ENCODE measurements around the gene CRBN.
A peak's percentile ranks its signal among the peaks of the same experiment; 100 is the strongest.

CRBN gene

DNA sequence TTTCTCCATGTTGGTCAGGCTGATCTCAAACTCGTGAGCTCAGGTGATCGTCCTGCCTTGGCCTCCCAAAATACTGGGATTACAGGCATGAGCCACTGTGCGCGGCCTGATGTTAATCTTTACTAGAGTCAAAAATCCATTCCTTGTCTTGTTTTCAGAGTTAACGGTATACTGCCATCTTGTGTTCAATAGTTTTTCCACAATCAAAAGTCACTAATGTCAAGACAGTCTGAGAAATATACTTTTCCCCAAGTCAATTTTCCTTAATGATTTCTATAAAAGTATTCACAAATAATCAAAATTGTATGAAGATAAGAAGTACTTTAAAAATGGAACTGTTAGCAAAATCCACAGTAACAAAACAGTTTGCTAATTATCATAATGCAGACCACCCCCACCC lies 8.5 kb downstream of the CRBN start:
- peak; percentile 32 for DNase-seq (ENCODE audit: low read depth)

DNA sequence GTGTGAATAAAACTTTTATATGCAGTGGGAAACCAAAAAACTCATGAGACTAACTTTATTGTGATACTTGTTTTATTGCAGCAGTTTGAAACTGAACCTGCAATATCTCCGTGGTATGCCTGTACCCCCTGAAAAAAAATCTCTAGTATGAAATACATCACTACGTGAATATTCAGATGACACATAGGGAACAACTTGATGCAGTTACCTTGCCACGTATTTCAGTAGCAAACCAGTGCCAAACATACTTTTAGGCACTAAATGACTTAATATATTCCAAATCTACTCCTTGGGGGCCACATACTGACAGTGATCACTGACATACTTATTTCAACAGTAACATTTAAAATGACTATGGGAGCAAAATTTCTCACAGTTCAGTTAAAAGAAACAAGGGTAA lies 13.8 kb downstream of the CRBN start:
- no peak for DNase-seq (ENCODE audit: low read depth)

DNA sequence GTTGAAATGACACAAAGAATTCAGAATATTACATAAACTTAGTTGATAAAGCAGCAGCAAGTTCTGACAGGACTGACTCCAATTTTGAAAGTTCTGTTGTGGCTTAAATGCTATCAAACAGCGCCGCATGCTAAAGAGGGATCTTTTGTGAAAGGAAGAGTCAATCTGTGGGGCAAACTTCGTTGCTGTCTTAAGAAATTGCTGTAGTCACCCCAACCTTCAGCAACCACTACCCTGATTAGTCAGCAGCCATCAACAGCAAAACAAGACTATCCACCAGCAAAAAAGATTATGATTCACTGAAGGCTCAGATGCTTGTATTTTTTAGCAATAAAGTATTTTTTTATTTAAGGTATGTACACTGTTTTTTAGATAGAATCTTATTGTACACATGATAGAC lies 14.2 kb downstream of the CRBN start:
- DNase-seq (ENCODE audit: low read depth) = no peak

DNA sequence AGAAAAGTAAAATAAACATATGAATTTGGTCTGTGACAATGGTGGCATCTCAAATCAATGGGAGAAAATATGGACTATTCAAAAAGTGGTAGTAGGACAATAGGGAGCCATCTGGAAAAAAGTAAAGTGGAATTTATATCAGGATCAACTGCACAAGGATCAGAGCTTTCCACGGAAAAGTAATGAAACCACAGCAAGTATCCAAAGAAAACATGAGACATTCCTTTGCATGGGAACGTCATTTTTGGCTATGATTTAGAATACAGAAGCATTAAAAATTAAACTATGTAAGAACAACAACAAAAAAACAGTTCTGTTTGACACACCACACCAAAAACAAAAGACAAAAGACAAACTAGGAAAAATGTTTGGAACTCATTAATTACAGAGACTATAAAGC lies 18.7 kb downstream of the CRBN start:
- DNase-seq (ENCODE audit: low read depth) = peak; percentile 21

DNA sequence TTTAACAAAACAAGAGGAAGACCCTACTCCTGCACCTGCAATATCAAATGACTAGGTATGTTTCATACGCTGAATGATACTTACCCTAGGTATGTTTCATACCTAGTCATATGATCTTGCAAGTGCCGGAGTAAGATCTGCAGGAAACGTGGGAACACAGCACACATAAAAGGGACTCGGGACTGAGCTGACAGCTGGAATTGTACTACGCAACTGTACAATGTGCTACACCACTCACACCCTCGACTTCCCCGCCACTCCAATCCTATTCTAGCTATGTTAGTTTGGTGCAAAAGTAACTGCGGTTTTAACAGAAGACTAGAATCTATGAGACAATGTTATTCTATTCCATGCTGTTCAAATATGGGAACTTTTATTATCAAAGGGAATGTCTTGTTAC lies 22.0 kb downstream of the CRBN start:
- DNase-seq (ENCODE audit: low read depth) = no peak

DNA sequence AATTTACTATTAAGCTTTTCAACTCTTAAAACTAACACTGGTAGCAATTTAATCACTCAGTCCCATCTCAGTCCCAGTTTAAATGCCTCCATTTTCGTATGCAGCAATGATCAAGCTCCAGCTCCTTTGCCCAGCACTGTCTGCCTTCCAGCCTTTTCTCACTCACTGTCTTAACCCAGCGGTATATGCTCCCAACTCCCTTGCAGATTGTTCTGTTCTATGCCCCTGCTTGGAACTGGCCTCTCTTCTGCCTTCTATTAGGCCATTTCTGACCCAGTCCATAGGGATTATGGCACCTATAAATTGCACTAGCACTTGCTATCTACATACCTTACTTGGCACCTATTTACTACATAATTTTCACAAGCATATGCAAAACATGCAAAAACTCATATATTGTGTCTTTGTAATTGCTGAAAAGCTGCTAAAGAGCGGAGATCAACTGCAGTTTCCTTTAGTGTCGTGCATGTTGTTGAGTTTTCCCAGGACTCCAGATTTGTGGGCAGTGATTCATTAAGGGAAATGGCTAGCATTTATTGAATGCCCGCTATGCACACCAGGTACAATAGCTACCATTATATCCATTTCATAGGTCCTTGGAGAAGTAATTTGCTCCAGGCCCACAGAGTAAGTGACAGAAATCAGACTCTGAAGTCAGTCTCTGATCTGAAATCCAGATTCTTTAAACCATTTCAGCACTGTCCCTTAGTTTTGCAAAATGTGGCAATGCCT lies 24.4 kb downstream of the CRBN start:
- no peak for DNase-seq (ENCODE audit: low read depth)

DNA sequence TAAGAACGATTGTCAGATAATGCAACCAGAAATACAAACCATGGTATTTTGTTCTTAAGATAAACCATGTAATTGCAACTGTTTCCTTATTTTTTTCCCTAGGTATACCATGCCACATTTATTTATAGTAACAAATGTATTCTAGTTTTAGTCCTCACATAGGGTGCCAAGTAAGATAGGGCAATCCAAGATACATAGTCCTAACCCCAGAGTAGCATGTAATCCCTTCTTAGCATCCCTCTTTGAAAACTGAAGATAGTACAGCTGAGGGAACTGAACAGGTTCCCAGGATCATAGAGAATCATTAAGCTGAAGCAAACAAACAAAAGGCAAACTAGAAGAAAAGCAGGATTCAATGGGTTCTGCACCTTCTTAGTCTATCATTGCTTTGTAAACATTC lies 28.0 kb downstream of the CRBN start:
- DNase-seq (ENCODE audit: low read depth) = no peak

DNA sequence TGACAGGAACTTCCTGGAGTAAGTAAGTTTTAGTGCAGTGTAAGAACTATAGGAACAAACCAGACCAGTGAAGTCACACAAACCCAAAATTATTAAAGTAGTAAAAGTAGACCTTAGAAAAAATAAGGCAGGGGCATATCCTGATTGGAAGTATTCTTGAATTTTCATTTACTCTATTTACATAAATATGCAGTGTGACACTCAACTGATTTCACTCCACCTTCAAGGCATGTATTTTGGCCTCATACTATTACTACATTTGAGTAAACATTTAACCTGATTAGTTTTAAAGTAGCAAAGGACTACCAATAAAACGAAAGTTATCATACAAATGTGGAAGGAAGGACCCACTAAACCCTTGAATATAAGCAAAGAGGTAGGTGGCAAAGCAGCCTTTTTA lies 29.9 kb downstream of the CRBN start:
- no peak for DNase-seq (ENCODE audit: low read depth)

DNA sequence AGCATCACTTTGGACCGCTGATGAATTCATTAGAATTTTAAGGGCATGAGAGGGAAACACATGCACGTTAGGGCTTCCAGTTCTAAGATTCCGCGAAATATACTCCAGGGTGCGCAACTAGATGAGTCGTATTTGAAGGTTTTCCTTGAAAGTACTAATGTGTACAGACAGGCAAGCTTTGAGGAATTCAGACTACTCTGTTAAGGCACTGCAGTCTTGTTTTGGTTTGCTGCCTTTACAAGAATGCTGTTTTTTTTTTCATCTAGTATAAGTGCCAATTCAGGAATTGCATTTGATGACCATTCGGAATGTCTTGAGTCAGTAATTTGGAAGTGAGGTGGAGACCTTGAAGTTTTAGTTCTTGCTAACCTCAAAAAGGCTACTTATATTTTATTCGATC lies 33.7 kb downstream of the CRBN start:
- DNase-seq (ENCODE audit: low read depth) = peak; percentile 16

DNA sequence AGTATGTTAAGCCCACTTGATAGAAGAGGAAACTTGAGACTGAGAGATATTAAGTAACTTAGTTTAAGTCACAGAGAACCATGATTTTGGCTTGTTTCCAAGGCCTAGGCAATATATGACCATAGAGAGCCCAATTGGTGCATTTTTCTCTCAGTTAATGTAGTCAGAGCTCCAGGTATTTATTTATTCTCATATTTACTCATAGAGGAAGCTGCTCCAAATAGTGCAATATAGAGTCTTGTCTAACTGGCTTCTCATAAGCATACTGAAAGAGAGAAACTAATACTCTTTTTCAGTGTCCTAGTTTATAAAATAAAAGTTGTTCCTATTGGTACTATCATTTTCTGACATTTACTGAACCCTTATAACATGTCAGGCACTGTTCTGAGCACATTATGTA lies 37.6 kb downstream of the CRBN start:
- no peak for DNase-seq (ENCODE audit: low read depth)

DNA sequence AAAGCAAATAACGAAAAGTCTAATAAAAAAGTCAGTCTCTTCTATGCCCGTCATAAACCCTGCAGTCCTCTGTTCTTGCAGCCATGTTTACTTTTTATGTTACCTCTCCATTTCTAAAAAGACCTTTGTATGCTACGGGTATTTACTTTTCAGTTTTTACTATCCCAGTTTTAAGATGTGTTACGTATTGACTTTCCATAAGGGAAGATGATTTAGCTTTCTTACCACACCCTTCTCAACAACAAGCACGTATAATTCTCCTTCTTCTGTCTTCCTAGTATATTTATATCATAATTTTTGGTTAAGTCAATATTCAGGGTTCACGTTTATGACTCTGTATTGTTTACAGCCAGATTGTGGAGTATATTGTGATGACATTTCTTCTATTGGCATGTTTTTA lies 42.0 kb downstream of the CRBN start:
- DNase-seq (ENCODE audit: low read depth) = no peak

DNA sequence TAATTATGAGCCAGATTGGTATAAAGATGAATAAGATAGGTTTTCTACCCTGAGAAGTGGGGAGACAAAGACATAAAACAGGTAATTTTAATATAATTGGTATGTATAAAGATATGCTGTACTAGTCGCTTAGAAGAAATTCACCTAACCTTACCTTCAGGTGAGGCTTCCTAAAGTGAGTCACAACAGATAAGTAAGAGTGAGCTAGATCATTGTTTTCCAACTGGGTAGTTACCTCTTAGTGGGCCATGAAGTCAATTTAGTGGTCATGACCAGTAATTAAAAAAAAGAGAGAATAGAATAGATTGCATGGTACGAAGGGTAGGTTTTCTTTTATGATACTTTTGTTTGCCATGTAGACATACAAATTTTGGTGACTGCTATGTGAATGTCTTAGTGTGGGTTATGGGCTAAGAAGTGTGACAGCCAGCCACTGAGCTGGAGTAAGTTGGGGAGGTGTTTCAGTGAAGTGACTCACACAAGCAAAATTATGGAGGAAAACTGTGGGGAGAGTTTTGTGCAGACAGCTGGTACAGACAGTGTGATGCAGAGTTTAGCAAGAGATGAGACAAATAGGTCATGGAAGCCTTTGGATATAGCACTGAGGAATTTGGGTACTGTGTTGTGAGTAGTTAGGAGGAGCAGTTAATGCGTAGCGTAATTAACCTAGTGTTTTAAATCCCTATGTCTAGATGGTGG lies 44.6 kb downstream of the CRBN start:
- DNase-seq (ENCODE audit: low read depth) = peak; percentile 22

DNA sequence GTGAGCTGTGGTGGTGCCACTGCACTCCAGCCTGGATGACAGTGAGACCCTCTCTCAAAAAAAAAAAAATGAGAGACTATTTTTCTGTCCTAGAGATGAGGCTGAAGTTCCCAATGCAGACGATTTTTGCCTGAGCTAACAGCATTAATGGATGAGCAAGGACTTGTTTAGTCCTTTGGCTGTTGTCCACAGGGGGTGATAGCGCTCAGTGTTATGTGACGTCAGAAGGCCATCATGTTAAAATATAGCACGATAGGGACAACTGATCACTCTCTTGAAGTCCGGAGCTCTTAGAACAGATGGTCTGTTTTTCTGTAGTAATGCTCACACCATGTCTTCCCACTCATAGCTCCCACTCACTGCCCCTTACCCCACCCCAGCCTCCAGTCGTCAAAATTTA lies 46.0 kb downstream of the CRBN start:
- no peak for DNase-seq (ENCODE audit: low read depth)

DNA sequence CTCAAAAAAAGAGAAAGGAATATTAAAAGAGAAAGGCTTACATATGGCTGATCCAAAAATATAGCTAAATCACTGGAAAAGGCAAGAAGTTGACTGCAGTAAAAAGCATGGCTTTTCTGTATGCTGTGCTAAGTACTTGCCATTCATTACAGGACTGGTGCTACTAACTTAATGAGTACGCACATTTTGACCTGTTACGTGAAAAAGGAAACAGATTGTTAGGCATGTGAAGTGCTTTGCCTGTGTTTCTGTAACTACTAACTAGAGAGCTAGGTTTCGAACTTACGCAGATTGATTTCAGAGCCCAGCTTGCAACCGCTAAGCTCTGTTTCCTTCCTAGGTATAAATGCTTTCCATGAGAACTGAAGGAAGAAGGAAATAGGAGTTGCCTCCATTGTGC lies 49.9 kb downstream of the CRBN start:
- no peak for DNase-seq (ENCODE audit: low read depth)

DNA sequence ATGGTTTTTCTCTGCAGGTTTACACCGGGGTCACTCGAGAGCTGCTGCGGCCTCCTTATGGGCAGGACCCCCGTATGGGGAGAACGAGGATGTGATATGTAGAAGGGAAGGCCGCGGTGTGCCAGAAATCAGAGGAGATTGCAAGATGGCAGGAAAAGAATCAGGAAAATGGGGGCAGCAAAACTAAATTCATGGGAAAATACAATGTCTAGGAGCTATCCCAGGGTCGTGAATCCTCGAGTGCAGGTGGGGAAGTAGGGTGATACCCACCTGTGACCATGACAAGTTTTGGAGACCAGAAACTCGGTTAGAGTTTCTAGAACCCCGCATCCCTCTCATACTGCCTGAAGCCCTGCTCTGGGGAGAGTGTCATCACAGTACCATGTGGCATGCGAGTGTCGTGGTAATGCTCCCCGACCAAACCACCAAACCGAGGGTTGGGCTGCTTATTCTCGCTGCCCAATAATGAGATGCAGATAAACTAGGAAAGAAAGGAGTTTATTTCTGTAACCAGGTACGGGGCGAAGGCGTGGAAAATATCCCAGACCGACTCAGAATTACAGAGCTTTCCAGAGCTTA lies 52.0 kb downstream of the CRBN start:
- peak; percentile 27 for DNase-seq (ENCODE audit: low read depth)

DNA sequence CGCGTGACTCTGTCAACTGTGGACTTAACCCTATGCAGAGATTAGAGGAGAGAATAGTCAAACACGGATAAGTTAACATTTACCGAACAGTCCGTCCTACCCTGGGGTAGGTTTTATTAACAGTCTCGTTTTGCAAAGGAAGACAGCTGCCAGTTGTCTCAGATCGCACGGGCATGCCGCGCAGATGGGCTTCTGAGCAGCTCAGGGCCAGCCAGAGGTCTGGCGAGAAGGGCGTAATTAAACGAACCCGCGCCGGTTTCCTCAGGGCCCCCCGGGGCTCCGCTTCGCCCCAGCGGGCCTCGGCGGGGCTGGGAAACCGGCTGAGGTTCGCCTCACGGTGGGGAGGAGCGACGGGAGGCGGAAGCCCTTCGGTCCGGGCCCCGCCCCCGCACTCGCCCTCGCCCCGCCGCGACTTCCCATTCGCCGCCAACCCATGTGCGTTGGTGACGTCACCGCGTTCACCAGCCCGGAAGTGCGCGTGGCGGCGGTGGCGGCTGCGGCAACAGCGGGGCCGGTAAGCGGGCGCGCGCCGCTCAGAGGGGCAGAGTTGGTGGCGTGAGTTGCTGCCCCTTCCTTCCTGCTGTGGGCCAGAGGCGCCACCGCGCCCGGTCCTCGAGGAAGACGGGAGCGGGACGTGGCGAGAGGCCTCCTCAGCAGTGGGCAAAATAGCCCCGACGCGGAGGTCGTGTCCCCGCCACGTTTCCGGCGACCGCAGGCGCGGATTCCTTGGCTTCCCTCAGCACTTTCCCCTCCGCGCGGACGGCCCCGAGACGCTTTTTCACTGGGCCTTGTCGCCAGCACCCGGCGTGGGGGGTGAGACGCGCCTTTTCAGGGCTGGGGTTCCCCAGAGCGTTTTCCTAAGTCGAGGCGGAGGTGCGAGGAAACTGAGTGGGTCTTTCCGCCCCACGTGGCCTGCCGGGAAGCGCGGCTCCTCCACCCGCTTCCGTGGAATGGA lies 52.7 kb downstream of the CRBN start, which contains the start of gene TRNT1:
TRNT1 (plus strand) TSS at position 464 of the 955 bp plus-strand sequence. CDS start 2,101 bp downstream, outside the sequence.
- peak; percentile 94 for DNase-seq (ENCODE audit: low read depth)

DNA sequence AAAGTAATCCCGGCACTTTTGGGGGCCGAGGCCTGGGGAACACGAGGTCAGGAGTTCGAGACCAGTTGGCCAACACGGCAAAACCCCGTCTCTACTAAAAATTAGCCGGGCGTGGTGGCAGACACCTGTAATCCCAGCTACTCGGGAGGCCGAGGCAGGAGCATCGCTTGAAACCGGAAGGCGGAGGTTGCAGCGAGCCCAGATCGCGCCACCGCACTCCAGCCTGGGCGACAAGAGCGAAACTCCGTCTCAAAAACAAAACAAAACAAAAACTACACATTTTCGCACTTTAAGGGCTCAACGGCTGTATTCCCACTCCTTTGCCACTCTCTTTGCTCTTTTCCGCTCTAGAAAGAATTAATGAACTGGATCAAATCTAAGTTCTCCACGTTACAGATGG lies 53.5 kb downstream of the CRBN start:
- no peak for DNase-seq (ENCODE audit: low read depth)

DNA sequence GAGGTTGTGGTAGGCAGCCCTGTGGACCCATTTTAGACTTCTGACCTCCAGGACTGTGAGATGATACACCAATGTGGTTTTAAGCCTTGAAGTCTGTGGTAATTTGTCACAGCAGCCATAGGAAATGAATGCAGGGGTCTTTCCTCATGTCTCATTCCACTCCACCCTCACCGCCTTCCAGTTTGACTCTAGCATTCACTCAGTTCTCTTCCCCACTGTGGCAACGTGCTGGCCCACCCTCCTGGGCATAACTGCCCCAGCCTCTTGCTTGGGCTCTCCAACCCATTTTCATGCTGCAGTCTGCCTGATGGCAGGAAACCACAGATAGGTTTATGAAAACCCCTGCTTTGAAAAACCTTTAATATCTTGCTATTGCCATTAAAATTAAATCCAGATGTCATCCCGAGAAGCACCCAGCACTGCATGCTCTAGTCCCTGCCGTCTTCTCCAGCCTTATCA lies 60.1 kb downstream of the CRBN start:
- DNase-seq (ENCODE audit: low read depth) = peak; percentile 7

DNA sequence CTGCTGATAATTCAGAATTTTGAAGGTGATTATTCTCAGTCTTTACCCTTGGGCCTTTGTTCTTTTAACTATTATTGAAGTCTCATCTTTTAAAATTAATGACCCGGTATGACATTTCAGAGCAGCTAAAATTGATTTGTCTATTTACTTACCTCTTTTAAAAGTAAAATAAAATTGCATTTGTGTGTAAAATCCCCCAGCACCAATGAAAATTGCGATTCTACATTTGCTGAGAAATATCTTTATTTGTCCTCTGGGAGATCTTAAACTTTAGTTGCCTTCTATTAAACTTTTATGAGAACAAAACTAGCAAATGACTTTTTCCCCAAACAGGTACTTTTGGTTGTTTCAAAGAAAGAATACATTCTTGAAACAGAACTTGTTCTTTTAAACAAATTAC lies 61.8 kb downstream of the CRBN start:
- DNase-seq (ENCODE audit: low read depth) = no peak

DNA sequence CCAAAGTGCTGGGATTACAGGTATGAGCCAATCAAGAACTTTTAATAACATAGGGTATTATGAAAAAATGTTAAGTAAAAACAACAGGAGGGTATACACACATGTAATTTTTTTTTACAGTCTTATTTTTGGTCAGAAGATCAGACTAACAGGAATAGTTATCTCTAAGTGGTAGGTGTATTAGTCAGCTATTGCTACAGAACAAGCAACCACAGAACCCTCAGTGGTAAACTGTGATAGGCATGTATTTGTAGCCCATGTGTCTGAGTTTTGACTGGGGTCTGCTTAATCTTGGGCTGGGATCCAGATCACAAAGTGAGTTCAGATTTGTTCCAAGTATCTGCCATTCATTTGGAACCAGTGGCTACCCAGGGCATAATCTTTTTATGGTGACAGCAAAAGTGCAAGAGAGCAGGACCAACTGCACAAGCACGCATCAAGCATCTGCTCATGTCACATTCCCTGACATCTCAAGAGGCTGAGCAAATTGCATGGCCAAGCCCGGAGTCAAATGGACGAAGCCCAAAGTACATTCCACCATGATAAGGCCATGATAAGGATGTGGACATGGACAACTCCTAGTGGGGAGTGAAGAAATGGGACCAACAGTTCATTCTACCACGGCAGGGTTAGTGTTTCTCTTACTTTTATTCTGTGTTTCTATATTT lies 66.3 kb downstream of the CRBN start:
- DNase-seq (ENCODE audit: low read depth) = no peak

DNA sequence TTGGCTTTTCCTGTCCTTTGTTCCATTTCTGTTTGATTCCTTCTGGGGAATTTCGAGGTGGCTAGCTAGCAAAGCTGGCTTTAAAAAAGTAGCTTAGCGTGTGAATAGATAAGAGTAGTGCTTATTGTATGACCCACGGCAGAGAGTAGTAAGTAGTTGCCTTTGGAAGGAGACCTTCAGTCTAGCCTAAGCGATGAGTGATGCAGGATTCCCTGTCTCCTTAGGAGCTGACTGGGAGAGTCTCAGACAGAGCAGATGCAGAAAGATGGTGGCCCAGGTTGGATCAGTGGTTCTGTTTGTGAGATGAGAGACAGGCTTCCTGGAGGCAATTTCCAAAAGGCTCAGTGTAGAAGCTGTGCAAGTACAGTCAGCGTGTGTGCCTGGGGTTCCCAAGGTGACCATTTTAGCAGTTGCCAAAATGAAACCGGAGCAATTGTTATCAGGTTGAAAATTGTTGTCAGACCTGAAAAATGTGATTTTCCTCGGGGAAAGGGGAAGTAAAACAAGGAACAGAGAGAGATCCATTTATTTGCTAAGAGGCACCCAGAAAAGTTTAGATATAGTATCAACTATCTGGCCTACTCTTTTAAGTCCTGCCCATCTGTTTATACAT lies 68.6 kb downstream of the CRBN start:
- DNase-seq (ENCODE audit: low read depth) = no peak

All from EH (cell line).